ENCODE data around the gene MUC22.

MUC22 gene

DNA sequence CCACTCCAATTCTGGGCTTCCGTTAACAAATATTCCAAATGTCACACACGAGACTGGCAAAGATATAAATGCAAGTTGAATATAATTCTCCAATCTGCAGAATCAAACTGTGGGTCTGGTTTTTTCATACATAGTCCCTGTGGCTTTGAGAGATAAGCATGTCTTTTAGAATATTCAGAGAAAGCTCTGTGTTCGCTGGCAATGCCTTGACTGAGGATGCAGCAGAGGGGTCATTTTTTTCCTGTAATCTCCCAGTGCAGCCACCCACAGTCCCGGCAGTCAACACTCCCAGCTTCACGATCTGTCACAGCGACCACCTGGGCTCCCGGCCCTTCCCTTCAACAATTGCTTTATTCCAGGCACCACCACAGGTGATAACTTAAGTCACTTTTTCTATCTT is 30.5 kb downstream of the MUC22 start:
- Histone ChIP-seq H3K27ac (ENCODE audit: low read depth, low read length, poor library complexity, severe bottlenecking) (no peak overlapping the region), H3F3A (ENCODE audit: insufficient read depth, low read length) (no peaks in the 10 kb centered on the region), H3K9me2 (ENCODE audit: low read depth, low read length) (no peaks in the 10 kb centered on the region), H3K9me3 (ENCODE audit: low read length) (no peaks in the 10 kb centered on the region), H3K4me2 (ENCODE audit: low read length) (no peak overlapping the region), H4K20me1 (ENCODE audit: insufficient read depth, low read length) (no peaks in the 10 kb centered on the region), H3K9ac (ENCODE audit: low read length) (no peak overlapping the region), H3K27me3 (ENCODE audit: insufficient read depth, low read length) (peaks cover 7% of the 10 kb centered on the region; the same call in 1 of the 2 replicates), H3K4me1 (ENCODE audit: insufficient read depth, low read length, severe bottlenecking) (no peaks in the 10 kb centered on the region), H2AFZ (ENCODE audit: low read length) (no peak overlapping the region), H3K36me3 (ENCODE audit: insufficient read depth, low read length) (no peaks in the 10 kb centered on the region), H3K79me2 (ENCODE audit: insufficient read depth, low read length) (no peaks in the 10 kb centered on the region), H3K4me3 (ENCODE audit: low read depth, low read length, poor library complexity, severe bottlenecking) (no peak overlapping the region)
- TF ChIP-seq, protein P1, sequence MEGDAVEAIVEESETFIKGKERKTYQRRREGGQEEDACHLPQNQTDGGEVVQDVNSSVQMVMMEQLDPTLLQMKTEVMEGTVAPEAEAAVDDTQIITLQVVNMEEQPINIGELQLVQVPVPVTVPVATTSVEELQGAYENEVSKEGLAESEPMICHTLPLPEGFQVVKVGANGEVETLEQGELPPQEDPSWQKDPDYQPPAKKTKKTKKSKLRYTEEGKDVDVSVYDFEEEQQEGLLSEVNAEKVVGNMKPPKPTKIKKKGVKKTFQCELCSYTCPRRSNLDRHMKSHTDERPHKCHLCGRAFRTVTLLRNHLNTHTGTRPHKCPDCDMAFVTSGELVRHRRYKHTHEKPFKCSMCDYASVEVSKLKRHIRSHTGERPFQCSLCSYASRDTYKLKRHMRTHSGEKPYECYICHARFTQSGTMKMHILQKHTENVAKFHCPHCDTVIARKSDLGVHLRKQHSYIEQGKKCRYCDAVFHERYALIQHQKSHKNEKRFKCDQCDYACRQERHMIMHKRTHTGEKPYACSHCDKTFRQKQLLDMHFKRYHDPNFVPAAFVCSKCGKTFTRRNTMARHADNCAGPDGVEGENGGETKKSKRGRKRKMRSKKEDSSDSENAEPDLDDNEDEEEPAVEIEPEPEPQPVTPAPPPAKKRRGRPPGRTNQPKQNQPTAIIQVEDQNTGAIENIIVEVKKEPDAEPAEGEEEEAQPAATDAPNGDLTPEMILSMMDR (IDR thresholded peaks at IDR 0.05; ENCODE audit: low read length), result no peak
- no peak for TF ChIP-seq EZH2 (IDR thresholded peaks at IDR 0.05; ENCODE audit: borderline replicate concordance, low read length)

DNA sequence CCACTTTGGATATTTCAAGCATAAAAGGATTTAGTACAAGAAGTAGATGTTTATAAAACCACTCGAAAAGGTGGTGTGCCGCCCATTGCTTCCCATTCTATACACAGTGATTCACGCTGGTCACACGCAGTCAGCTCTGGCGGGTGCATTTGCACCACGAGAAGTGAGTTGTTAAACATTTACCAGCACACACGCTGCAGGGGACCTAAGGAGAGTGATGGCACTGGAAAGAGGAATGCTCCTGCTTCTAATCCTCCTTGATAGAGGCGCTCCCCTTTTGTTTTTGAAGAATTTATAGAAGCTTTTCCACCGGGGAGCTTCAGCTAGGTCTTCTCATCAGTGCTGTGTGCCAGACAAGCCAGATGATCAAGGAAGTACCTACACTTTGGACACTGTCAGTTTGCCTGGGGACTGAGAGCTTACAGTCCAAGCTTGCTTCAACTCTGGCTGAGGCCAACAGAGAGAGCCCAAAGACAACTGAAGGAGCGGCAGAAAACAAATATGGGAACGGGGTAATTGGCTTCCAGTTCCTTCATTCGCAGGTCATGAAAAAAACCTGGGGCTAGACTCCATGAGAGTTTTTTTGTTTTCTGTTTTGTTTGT is 31.2 kb downstream of the MUC22 start:
- Histone ChIP-seq H3K36me3 (ENCODE audit: insufficient read depth, low read length) (no peaks in the 10 kb centered on the region), H3K9me3 (ENCODE audit: low read length) (no peaks in the 10 kb centered on the region), H2AFZ (ENCODE audit: low read length) (no peak overlapping the region), H3K9ac (ENCODE audit: low read length) (no peak overlapping the region), H3F3A (ENCODE audit: insufficient read depth, low read length) (no peaks in the 10 kb centered on the region), H4K20me1 (ENCODE audit: insufficient read depth, low read length) (no peaks in the 10 kb centered on the region), H3K27ac (ENCODE audit: low read depth, low read length, poor library complexity, severe bottlenecking) (no peak overlapping the region), H3K79me2 (ENCODE audit: insufficient read depth, low read length) (no peaks in the 10 kb centered on the region), H3K4me1 (ENCODE audit: insufficient read depth, low read length, severe bottlenecking) (no peaks in the 10 kb centered on the region), H3K4me2 (ENCODE audit: low read length) (no peak overlapping the region), H3K27me3 (ENCODE audit: insufficient read depth, low read length) (peaks cover 7% of the 10 kb centered on the region; the same call in 1 of the 2 replicates), H3K9me2 (ENCODE audit: low read depth, low read length) (no peaks in the 10 kb centered on the region), H3K4me3 (ENCODE audit: low read depth, low read length, poor library complexity, severe bottlenecking) (no peak overlapping the region)
- TF ChIP-seq, protein P1 (IDR thresholded peaks at IDR 0.05; ENCODE audit: low read length), result no peak
- no peak for TF ChIP-seq EZH2 (IDR thresholded peaks at IDR 0.05; ENCODE audit: borderline replicate concordance, low read length)

DNA sequence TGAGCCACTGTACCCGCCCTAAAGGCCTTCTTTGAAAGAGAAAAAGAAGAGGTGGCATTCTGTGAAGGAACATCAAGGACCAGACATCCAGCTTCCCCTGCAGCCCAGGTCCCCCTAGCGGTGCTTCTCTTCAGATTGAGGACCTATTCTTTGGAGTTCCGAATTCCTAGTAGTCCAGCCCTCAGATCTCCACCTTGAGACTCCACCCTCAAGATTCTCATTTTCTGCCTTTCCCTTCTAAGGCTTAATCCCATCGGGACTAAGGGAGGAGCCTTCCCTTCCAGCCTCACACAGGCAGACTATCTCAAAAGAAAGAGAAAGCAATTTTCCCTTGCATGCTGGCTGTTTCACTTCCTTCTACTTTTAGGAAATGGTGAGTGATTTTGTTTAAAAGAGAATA is 32.5 kb downstream of the MUC22 start:
- H3K4me3 ChIP-seq (ENCODE audit: low read depth, low read length, poor library complexity, severe bottlenecking), result no peak overlapping the region
- no peaks in the 10 kb centered on the region for H3K79me2 ChIP-seq (ENCODE audit: insufficient read depth, low read length)
- H3K9me3 ChIP-seq (ENCODE audit: low read length), result no peaks in the 10 kb centered on the region
- H4K20me1 ChIP-seq (ENCODE audit: insufficient read depth, low read length), result no peaks in the 10 kb centered on the region
- no peak overlapping the region for H2AFZ ChIP-seq (ENCODE audit: low read length)
- no peak overlapping the region for H3K27ac ChIP-seq (ENCODE audit: low read depth, low read length, poor library complexity, severe bottlenecking)
- TF ChIP-seq, protein P1 (IDR thresholded peaks at IDR 0.05; ENCODE audit: low read length), result peak; percentile 65
- TF ChIP-seq EZH2 (IDR thresholded peaks at IDR 0.05; ENCODE audit: borderline replicate concordance, low read length), result no peak
- peaks cover 2% of the 10 kb centered on the region; the same call in 1 of the 2 replicates for H3K27me3 ChIP-seq (ENCODE audit: insufficient read depth, low read length)
- no peaks in the 10 kb centered on the region for H3F3A ChIP-seq (ENCODE audit: insufficient read depth, low read length)
- no peak overlapping the region for H3K9ac ChIP-seq (ENCODE audit: low read length)
- no peaks in the 10 kb centered on the region for H3K36me3 ChIP-seq (ENCODE audit: insufficient read depth, low read length)
- H3K4me2 ChIP-seq (ENCODE audit: low read length), result no peak overlapping the region
- H3K4me1 ChIP-seq (ENCODE audit: insufficient read depth, low read length, severe bottlenecking), result no peaks in the 10 kb centered on the region
- no peaks in the 10 kb centered on the region for H3K9me2 ChIP-seq (ENCODE audit: low read depth, low read length)
